Measurements from ENCODE around the gene FBF1. TPM values are rescaled to one million over a fixed set of nuclear protein-coding genes. Genes with fewer than 3 reads are reported as not detected.
"Not testable (repeated sequence)": the region's sequence is repeated elsewhere in the genome, so short reads cannot be mapped to it uniquely, and the experiment has no call there.

Gene FBF1
- polyA plus RNA-seq, 1 donor: 7.9 TPM

DNA sequence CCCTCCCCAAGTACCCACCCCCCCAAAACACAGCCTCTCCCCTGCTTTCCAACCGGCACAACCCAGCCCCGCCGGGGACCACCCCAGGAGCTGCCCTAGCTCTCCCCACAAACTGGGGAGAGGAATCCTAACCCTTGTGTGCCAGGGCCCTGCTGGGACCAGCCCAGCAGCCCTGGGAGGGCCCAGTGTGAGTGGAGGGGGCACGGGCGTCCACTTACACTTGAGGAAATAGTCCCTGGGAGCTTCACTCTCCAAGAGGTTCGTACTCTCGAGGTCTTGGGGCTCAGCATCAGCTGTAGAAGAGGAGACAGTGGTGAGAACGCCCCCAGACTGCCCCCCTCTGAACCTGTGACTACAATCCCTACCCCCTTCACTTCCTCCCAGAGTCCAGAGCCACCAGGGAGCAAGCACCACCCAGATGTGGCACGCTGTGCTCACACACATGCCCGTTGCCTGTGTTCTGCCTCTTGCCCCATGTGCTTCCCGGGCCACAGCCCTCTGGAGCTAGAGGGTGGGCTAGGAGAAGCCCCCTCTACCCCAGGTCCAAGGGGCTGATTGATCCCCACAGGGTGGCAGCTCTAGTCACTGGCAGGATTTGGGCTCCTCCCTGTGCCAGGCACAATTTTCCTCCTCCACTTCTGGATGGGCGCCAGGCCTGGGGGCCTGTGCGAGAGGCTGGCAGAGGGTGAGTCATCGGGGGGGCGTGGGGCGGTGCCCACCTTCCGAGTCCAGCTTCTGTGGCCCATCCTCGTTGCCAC, 65.5 kb downstream of the FBF1 start:
- DNase-seq (ENCODE audit: low read depth): no peak

DNA sequence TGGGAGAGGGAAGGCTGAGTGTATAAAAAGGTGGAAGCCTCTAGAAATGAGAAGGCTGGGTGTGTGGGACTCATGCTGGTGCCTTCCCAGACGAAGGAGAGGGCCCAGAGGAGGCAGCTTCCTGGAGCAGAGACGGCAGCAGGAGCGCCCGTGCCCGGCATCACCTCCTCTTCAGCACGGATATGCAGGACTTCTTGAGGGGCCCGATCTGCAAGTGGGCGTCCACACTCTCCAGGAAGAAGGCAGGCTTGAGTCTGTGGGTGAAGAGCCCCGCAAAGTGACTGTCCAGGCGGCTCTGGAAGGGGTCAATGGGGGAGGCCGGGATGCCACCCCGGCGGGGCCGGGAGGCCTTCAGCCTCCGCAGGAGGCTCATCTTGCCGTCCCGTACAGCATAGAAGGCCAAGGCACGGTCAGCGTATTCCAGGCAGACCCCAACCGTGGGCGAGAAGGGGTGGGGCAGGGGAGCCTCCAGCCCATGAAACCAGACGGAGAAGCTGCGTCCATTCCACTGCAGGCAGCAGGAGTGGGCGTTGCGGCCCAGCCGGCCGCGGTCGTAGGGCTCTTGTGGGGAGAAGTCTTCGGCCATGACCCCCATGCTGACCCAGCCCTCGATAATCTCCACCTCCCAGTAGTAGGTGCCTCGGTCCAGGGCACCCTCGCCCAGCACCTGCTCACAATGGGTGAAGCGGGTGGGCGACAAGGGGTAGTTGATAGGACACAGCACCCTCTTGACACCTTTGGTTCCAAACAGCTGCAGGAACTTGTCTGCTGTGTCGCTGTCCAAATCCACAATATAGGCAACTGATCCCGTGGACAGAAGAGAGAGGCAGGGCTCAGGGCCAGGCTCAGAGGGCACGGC, 66.3 kb downstream of the FBF1 start:
- no peak for DNase-seq (ENCODE audit: low read depth)

DNA sequence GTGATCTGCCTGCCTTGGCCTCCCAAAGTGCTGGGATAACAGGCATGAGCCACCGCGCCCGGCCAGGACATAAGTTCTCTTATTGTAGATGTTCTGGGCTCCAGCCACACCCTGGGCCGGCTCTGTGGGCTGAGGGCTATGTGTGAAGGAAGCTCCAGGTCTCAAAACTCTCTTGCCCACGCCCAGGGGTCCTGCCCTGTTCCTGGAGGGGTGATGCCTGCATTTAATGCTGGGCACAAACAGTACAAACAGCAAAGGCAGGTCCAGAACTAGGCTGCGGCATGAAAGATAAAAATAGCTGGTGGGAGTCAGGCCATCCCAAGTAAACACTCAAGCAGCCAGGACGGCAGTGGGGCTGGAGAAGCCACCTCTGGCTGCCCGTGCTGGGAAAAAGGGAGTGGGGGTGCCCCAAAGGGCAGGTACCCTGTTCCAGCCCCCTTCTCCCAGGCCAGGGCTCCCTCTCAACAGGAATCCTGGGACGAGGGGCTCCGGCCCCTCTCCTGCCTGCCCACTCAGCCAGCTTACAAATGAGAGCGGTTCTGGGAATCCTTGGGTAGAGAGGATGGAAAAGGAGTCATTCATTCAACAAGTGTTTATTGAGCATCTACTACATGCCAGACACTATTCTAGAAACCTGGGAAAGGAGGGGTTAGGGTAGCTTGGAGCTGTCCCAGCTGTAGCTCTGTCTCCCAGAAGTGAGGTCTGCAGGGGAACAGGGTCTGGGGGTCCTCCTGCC, 67.1 kb downstream of the FBF1 start:
- no peak for DNase-seq (ENCODE audit: low read depth)

DNA sequence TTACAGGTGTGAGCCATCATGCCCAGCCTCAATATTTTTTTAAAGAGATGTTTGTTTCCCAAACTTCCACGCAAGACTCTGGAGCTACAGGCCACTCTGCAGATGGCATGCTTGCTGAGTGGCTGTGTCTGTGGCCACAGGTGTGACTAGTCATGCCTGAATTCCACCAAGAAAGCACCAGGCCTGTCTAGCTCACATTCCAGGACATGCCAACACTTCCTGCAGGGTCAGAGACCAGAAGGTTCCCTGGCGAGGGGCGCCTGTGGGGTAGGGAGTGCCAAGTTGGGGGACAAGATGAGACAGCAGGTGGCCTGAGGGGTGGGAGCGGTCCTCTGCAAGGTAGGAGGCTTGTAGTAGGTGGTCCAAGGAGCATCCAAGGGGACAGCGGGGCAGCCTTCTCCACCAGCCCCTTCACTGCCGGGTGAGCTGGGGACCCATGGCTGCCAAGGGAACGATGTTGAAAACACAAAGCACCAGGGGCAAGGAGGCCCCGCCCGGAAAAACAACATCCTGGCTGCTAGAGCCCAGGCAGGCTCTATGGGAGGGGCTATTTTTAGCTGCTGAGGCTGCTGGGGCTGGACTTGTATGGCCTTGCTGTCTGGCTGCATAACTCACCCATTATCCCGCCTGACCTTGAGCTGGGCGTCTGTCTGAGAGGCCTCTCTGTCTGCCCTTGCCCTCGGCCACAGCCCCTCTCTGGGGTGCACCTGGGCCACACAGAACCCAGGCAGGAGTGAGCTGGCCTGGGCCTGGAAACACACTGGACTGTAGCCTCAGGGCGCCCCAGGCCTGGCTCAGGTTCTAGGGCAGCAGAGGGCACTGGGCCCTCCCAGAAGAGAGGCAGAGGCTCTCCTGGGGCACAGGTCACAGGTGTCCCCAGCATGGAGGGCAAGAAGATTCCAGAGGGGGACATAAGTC, 68.1 kb downstream of the FBF1 start:
- no peak for DNase-seq (ENCODE audit: low read depth)

DNA sequence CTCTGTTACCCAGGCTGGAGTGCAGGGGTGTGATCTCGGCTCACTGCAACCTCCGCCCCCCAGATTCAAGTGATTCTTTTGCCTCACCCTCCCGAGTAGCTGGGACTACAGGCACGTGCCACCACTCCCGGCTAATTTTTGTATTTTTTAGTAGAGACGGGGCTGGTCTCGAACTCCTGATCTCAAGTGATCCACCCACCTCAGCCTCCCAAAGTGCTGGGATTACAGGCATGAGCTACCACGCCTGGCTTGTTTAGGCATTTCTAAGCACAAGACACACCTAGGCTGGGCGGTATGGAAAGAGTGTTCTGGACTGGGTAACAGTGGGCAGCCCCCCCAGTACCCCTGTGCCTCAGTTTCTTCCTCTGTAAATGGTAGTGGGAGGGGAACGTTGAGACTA, 70.6 kb downstream of the FBF1 start:
- DNase-seq (ENCODE audit: low read depth): not testable (repeated sequence)

DNA sequence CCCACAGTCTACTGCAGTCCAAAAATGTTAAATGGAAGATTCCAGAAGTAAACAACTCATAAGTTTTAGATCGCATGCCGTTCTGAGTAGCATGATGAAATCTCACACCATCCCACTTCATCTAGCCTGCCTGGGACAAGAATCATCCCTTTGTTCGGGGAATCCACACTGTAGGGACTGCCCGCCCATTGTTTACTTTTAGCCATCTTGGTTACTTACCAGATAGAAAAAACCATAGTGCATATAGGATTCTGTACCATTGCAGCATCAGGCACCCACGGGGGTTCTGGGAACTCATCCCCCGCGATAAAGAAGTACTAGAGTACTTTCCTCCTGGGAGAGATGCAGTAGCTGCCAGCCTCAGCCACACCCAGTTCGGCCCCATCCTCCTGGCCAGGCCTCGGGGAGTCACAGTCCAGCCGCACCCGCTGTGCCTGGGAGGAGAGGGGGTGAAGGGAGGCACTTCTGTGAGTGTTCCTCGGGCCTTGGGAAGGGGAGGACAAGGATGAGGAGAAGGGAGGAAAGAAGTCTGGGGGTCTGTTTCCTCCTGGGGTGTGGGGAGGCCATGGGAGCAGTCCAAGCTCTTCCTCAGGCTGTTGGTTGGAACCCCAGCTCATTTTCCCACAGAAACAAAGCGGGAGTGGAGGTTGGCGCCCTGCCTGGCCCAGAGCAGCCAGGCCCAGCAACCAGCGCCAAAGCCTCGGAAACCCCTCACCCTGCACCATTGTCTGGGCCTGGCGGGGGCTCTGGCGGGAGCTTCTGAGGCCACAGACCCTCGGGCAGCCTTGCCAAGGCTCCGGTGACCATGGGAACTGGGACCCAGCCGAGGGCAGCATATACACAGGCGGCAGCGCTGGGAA, 71.3 kb downstream of the FBF1 start:
- no peak for DNase-seq (ENCODE audit: low read depth)

DNA sequence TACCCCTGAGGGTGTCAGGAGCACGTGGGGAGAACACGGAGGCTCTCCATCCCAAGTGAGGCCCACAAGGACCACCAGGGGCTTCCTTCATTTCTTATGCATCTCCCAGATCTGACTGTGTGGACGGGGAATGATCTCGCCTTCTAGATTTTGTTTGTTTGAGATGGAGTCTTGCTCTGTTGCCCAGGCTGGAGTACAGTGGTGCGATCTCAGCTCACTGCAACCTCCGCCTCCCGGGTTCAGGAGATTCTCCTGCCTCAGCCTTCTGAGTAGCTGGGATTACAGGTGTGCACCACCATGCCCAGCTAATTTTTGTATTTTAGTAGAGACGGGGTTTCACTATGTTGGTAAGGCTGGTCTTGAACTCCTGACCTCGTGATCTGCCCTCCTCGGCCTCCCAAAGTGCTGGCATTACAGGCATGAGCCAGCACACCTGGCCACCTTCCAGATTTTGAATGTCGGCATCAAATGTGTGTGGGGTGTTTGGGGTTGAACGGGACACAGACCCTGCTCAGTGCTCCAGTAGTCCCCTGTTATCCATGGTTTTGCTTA, 72.0 kb downstream of the FBF1 start:
- DNase-seq (ENCODE audit: low read depth): not testable (repeated sequence)

DNA sequence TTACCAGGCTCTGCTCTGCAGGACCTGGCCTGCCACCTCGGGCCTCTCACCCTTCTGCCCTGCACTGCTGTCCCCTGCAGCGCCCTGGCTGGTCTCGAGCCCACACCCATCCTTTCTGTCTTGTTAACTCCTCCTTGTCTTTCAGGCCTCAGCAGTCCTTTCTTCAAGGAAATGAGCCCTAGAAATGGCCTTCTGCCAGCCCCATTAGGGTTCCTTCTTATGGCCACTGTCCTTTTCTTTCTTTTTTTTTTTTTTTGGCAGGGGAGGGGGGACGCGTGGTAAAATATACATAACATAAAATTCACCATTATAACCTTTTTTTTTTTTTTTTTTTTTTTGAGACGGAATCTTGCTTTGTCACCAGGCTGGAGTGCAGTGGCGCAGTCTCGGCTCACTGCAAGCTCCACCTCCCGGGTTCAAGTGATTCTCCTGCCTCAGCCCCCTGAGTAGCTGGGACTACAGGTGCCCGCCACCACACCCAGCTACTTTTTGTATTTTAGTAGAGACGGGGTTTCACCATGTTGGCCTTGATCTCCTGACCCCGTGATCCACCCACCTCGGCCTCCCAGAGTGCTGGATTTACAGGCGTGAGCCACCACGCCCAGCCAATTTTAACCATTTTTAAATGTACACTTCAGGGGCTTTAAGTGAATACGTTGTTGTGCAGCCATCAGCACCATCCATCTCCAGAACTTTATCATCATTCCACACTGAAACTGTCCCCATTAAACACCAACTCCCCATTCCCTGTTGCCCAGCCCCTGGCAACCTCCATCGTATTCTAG, 75.2 kb downstream of the FBF1 start:
- not testable (repeated sequence) for DNase-seq (ENCODE audit: low read depth)

DNA sequence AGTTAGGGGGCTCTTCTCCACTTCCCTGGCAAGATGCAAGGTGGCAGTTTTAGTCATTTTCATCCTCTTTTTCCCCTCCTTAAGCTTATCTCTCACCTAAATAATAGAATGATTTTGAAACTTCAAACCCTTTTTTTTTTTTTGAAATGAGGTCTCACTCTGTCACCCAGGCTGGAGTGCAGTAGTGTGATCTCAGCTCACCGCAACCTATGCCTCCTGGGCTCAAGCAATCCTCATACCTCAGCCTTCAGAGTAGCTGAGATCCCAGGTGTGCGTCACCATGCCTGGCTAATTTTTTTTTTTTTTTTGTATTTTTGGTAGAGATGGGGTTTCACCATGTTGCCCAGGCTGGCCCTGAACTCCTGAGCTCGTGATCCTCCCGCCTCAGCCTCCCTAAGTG, 76.0 kb downstream of the FBF1 start:
- not testable (repeated sequence) for DNase-seq (ENCODE audit: low read depth)

DNA sequence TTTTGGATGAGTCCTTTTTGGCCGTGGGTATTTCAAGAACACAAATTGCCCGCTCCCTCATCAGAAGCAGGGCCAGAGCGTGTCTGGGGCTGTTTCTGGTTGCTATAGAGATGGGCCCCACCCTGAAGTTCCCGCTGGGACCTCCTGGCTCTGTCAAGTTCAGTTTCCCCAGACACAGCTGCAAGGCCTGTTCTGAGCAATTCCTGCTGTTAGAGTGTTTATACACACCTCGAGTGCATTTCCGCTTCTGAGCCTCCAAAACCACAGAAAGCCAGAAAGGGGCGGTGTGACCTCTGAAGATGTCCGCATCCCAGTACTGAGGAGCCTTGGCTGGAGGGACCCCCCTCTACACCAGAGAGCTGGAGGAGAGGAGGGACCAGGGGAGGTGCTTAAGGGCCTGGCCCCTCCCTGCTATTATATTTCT, 76.4 kb downstream of the FBF1 start:
- no peak for DNase-seq (ENCODE audit: low read depth)

DNA sequence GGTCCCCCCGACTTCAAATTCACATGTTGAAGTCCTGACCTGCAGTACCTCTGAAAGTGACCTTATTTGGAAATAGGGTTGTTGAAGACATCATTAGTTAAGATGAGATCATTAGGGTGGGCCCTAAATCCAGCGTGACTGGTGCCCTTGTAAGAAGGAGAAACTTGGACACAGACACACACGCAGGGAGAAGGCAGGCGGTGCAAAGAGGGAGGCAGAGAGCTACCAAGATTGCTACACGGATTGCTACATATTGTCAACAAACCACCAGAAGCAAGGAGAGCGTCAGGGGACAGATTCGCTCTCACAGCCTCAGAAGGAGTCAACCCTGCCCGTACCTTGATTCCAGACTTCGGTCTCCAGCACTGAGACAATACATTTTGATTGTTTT, 78.9 kb downstream of the FBF1 start:
- DNase-seq (ENCODE audit: low read depth): no peak

Other genes starting within 250 kb of the FBF1 start
- 4.6 TPM for gene ITGB4, start 219.6 kb downstream of the FBF1 start, polyA plus RNA-seq (ENCODE audit: insufficient read length)
- gene GALK1, start 175.8 kb downstream of the FBF1 start, polyA plus RNA-seq (ENCODE audit: insufficient read length): 24.8 TPM
- 21.9 TPM for gene UNK, start 156.2 kb downstream of the FBF1 start, polyA plus RNA-seq (ENCODE audit: insufficient read length)
- gene UNC13D, start 96.6 kb downstream of the FBF1 start, polyA plus RNA-seq (ENCODE audit: insufficient read length): 3.7 TPM
- gene WBP2, start 85.7 kb downstream of the FBF1 start, polyA plus RNA-seq (ENCODE audit: insufficient read length): 51.9 TPM
- 19.3 TPM for gene TRIM47, start 62.5 kb downstream of the FBF1 start, polyA plus RNA-seq (ENCODE audit: insufficient read length)
- 16.4 TPM for gene TRIM65, start 44.1 kb downstream of the FBF1 start, polyA plus RNA-seq (ENCODE audit: insufficient read length)
- 73.6 TPM for gene MRPL38, start 36.2 kb downstream of the FBF1 start, polyA plus RNA-seq (ENCODE audit: insufficient read length)
- 18.9 TPM for gene ACOX1, start 38.1 kb upstream of the FBF1 start, polyA plus RNA-seq (ENCODE audit: insufficient read length)
- 9.9 TPM for gene TEN1, start 38.2 kb upstream of the FBF1 start, polyA plus RNA-seq (ENCODE audit: insufficient read length)
- 4.6 TPM for gene CDK3, start 59.8 kb upstream of the FBF1 start, polyA plus RNA-seq (ENCODE audit: insufficient read length)
- gene EVPL, start 86.3 kb upstream of the FBF1 start, polyA plus RNA-seq (ENCODE audit: insufficient read length): 0.20 TPM
- 82.4 TPM for gene SRP68, start 131.5 kb upstream of the FBF1 start, polyA plus RNA-seq (ENCODE audit: insufficient read length)
- gene GALR2, start 133.7 kb upstream of the FBF1 start, polyA plus RNA-seq (ENCODE audit: insufficient read length): not detected
- gene ZACN, start 138.1 kb upstream of the FBF1 start, polyA plus RNA-seq (ENCODE audit: insufficient read length): 7.2 TPM
- gene EXOC7, start 162.7 kb upstream of the FBF1 start, polyA plus RNA-seq (ENCODE audit: insufficient read length): 78.3 TPM
- 0.05 TPM for gene FOXJ1, start 200.2 kb upstream of the FBF1 start, polyA plus RNA-seq (ENCODE audit: insufficient read length)

Data from forelimb muscle (tissue), 1 donor.